NCI-H1694 treated with DMSO at 0.1 percent for 48 hours (cell line): ENCODE measurements around the gene PSMD6.

ENCODE experiments used
- DNase-seq: peaks from one replicate; lab custom pipeline; 2025; lab: John Stamatoyannopoulos, UW

The PSMD6 gene

GRCh38 chr3:64008487-64009351 is 14.6 kb downstream of the PSMD6 start:
- DNase-seq = no peak

- DNase-seq = no peak
These were observed 15.3 kb downstream of the PSMD6 start for GRCh38 chr3:64008017-64008416.

GRCh38 chr3:64003589-64003988 is 19.7 kb downstream of the PSMD6 start:
- DNase-seq = no peak

- DNase-seq = no peak
These were observed 21.1 kb downstream of the PSMD6 start for GRCh38 chr3:64002233-64002632.

GRCh38 chr3:64000453-64001055 is 22.7 kb downstream of the PSMD6 start:
- no peak for DNase-seq

GRCh38 chr3:63998852-63999754 is 24.2 kb downstream of the PSMD6 start:
- DNase-seq = no peak

GRCh38 chr3:63995086-63995485 is 28.2 kb downstream of the PSMD6 start:
- no peak for DNase-seq

GRCh38 chr3:63993653-63994079 is 29.6 kb downstream of the PSMD6 start:
- DNase-seq = peak; percentile 7

- DNase-seq = no peak
These were observed 30.6 kb downstream of the PSMD6 start for GRCh38 chr3:63992516-63993209.

GRCh38 chr3:63991666-63992065 is 31.6 kb downstream of the PSMD6 start:
- DNase-seq = no peak

- no peak for DNase-seq
These were observed 32.6 kb downstream of the PSMD6 start for GRCh38 chr3:63990733-63991132.

GRCh38 chr3:63990204-63990603 is 33.1 kb downstream of the PSMD6 start:
- no peak for DNase-seq

- DNase-seq = no peak
These were observed 34.4 kb downstream of the PSMD6 start for GRCh38 chr3:63988943-63989342.

GRCh38 chr3:63986831-63987230 is 36.5 kb downstream of the PSMD6 start:
- no peak for DNase-seq

GRCh38 chr3:63986146-63986545 is 37.1 kb downstream of the PSMD6 start:
- DNase-seq = no peak

GRCh38 chr3:63984391-63984790 is 38.9 kb downstream of the PSMD6 start:
- DNase-seq = no peak

GRCh38 chr3:63981980-63982379 is 41.3 kb downstream of the PSMD6 start:
- no peak for DNase-seq

GRCh38 chr3:63980830-63981498 is 42.3 kb downstream of the PSMD6 start:
- DNase-seq = no peak

GRCh38 chr3:63980019-63980418 is 43.3 kb downstream of the PSMD6 start:
- DNase-seq = no peak

- DNase-seq = no peak
These were observed 44.0 kb downstream of the PSMD6 start for GRCh38 chr3:63979093-63979885.
